ENCODE data around the gene GCAT. TPM values are rescaled to one million over a fixed set of nuclear protein-coding genes. Genes with fewer than 3 reads are reported as not detected.

Gene GCAT
- total and polyA plus RNA-seq, 11 donors, result 25.2 to 83.6 (median 39.7) TPM

- no peak for TF ChIP-seq POLR2A (IDR thresholded peaks at IDR 0.05)
- TF ChIP-seq, protein P1, sequence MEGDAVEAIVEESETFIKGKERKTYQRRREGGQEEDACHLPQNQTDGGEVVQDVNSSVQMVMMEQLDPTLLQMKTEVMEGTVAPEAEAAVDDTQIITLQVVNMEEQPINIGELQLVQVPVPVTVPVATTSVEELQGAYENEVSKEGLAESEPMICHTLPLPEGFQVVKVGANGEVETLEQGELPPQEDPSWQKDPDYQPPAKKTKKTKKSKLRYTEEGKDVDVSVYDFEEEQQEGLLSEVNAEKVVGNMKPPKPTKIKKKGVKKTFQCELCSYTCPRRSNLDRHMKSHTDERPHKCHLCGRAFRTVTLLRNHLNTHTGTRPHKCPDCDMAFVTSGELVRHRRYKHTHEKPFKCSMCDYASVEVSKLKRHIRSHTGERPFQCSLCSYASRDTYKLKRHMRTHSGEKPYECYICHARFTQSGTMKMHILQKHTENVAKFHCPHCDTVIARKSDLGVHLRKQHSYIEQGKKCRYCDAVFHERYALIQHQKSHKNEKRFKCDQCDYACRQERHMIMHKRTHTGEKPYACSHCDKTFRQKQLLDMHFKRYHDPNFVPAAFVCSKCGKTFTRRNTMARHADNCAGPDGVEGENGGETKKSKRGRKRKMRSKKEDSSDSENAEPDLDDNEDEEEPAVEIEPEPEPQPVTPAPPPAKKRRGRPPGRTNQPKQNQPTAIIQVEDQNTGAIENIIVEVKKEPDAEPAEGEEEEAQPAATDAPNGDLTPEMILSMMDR (IDR thresholded peaks at IDR 0.05), result no peak
These were observed 2.1 kb downstream of the GCAT start for GRCh38 chr22:37809672-37810333.

DNA sequence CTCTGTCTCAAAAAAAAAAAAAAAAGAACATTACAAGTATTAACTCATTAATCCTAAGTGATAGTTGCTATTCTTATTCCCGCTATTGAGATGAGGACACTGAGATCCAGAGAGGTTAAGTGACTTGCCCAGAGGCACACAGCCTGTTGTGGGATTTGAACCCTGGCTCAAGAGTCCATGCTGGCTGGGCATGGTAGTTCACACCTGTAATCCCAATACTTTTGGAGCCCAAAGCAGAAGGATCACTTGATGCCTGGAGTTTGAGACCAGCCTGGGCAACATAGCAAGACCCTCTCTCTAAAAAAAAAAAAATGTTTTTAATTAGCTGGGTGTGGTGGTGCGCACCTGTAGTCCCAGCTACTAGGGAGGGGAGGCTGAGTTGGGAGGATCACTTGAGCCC is 4.1 kb downstream of the GCAT start:
- Histone ChIP-seq H3K27ac (peak overlapping the region in 1 of 12 donors; percentile 35), H3K36me3 (peaks cover 0 to 21% (median 8%) of the 10 kb centered on the region in 9 donors), H3K4me1 (peaks cover 0 to 25% (median 11%) of the 10 kb centered on the region in 12 donors), H3K9me3 (no peaks in the 10 kb centered on the region), H3K27me3 (no peaks in the 10 kb centered on the region), H3K4me3 (no peak overlapping the region)
- WGBS, 4 donors, result 92 to 98% (median 94%) methylated on average over 2 of the region's 2 CpGs
- TF ChIP-seq, protein P1 (IDR thresholded peaks at IDR 0.05), result no peak
- TF ChIP-seq POLR2A (IDR thresholded peaks at IDR 0.05), result no peak
- intact Hi-C loops (cut with DNase I), result loop anchor here in 2 of 10 donors (10.0 kb wide), 2 partner anchors 123 to 153 kb away; no protein-coding TSS in a partner anchor
- DNase-seq, result no peak
- no peak for ATAC-seq

More at GRCh38 chr22:37809672-37810333, 2.1 kb downstream of the GCAT start:
- Histone ChIP-seq H3K4me3 (no peak overlapping the region), H3K4me1 (peaks cover 0 to 42% (median 23%) of the 10 kb centered on the region in 12 donors), H3K27me3 (no peaks in the 10 kb centered on the region), H3K36me3 (peaks cover 0 to 14% (median 0%) of the 10 kb centered on the region in 9 donors), H3K27ac (no peak overlapping the region), H3K9me3 (no peaks in the 10 kb centered on the region)
- ATAC-seq, result no peak
- no peak for DNase-seq
- WGBS, 4 donors, result 92 to 97% (median 96%) methylated on average over 5 of the region's 5 CpGs
- intact Hi-C loops (cut with DNase I), result loop anchor here in 3 of 10 donors (10.0 kb wide), 3 partner anchors 55 to 155 kb away; no protein-coding TSS in a partner anchor

DNA sequence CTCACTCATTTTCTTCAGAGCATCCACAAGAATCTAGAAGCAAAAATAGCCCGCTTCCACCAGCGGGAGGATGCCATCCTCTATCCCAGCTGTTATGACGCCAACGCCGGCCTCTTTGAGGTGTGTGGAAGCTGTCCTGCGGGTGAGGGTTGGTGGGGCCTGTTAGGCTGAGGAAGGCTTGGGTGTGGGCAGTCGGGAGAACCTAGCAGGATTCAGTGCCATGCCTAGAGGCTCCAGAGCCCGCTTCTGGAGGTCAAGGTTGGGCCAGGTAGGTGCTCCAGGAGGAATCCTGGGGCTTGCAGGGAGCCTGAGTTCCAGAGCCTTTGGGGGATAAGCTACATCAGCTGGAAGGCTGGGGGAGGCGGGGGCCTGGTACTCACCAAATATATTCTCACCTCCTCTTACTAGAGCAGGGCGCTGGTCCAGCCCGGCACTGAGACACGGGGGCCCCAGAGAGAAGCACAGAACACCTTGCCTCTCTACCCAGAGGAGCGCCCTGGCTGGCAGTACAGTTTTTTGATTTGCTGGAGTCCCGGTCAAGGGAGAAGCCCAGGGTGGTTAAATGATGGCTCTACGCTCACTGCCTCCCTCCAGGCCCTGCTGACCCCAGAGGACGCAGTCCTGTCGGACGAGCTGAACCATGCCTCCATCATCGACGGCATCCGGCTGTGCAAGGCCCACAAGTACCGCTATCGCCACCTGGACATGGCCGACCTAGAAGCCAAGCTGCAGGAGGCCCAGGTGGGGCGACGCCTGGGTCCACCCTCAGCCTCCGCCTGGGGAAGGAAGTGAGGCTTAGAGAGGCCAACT is 5.3 kb downstream of the GCAT start:
- TF ChIP-seq, protein P1 (IDR thresholded peaks at IDR 0.05), result no peak
- TF ChIP-seq POLR2A (IDR thresholded peaks at IDR 0.05), result no peak
- Histone ChIP-seq H3K36me3 (peaks cover 0 to 21% (median 8%) of the 10 kb centered on the region in 9 donors), H3K4me1 (peaks cover 3 to 28% (median 14%) of the 10 kb centered on the region in 12 donors), H3K27me3 (no peaks in the 10 kb centered on the region), H3K27ac (peak overlapping the region in 1 of 12 donors; percentile 35), H3K9me3 (no peaks in the 10 kb centered on the region), H3K4me3 (no peak overlapping the region)
- intact Hi-C loops (cut with DNase I), result loop anchor here in 2 of 10 donors (10.0 kb wide), 2 partner anchors 122 to 152 kb away; no protein-coding TSS in a partner anchor
- no peak for ATAC-seq
- no peak for DNase-seq
- WGBS, 4 donors, result 93 to 96% (median 94%) methylated on average over 17 to 27 of the region's 27 CpGs

DNA sequence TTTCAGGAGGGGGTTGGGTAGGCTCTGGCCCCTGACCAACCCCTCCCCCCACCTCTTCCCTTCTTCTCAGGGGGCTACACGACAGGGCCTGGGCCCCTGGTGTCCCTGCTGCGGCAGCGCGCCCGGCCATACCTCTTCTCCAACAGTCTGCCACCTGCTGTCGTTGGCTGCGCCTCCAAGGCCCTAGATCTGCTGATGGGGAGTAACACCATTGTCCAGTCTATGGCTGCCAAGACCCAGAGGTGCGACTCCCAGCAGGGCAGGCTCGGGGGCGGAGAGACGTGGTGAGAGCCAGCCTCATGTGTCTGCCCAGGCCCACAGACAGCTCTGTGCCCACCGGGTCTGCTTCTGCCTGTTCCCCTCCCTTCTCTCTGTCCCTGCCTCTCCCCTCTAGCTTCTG is 7.9 kb downstream of the GCAT start:
- Histone ChIP-seq H3K36me3 (peaks cover 0 to 21% (median 8%) of the 10 kb centered on the region in 9 donors), H3K4me3 (no peak overlapping the region), H3K4me1 (peaks cover 2 to 28% (median 18%) of the 10 kb centered on the region in 12 donors), H3K27ac (no peak overlapping the region), H3K27me3 (peaks cover 0 to 18% (median 0%) of the 10 kb centered on the region in 9 donors), H3K9me3 (no peaks in the 10 kb centered on the region)
- ATAC-seq (no peak), DNase-seq (no peak)
- TF ChIP-seq POLR2A (IDR thresholded peaks at IDR 0.05), result no peak
- TF ChIP-seq, protein P1 (IDR thresholded peaks at IDR 0.05), result no peak
- intact Hi-C loops (cut with DNase I), result loop anchor here in 7 of 10 donors (5.0 to 10.0 kb wide), 4 partner anchors 119 to 152 kb away; no protein-coding TSS in a partner anchor
- 86 to 93% (median 87%) methylated on average over 12 of the region's 12 CpGs for WGBS, 4 donors
